Liver (tissue), 9 donors: ENCODE measurements around the gene RAI1. TPM values are rescaled to one million over a fixed set of nuclear protein-coding genes. Genes with fewer than 3 reads are reported as not detected.

Source experiments
- DNase-seq: peaks from one replicate; pipeline ENCODE4 v3.0.0-alpha.2; 2017; ENCODE audit warnings: low spot score
- H3K27ac ChIP-seq, 2 donors: one replicate each; pipeline ENCODE4 v1.7.0; 2013; ENCODE audit warnings: inconsistent platforms in 2 of 2, low read length in 2 of 2, control low read depth in 1 of 2, low read depth in 1 of 2, mild to moderate bottlenecking in 1 of 2
- H3K27me3 ChIP-seq, 4 donors: one replicate each; pipeline versions ENCODE4 v1.6.1 to v1.7.0; 2013; ENCODE audit warnings: low read length in 3 of 4, inconsistent platforms in 1 of 4, mild to moderate bottlenecking in 1 of 4, moderate library complexity in 1 of 4; ENCODE audit not compliant: control insufficient read depth in 4 of 4, insufficient read depth in 4 of 4
- H3K36me3 ChIP-seq, 4 donors: one replicate each; pipeline versions ENCODE4 v1.6.1 to v1.7.0; 2013; ENCODE audit warnings: low read length in 3 of 4, mild to moderate bottlenecking in 3 of 4, low read depth in 1 of 4, moderate library complexity in 1 of 4; ENCODE audit not compliant: control insufficient read depth in 4 of 4, insufficient read depth in 3 of 4
- H3K4me1 ChIP-seq, 4 donors: one replicate each; pipeline versions ENCODE4 v1.6.1 to v1.7.0; 2013; ENCODE audit warnings: low read length in 3 of 4, mild to moderate bottlenecking in 3 of 4, moderate library complexity in 1 of 4; ENCODE audit not compliant: control insufficient read depth in 4 of 4, insufficient read depth in 4 of 4
- H3K4me3 ChIP-seq, 3 donors: one replicate each; pipeline versions ENCODE4 v1.6.1 to v1.7.0; 2013; ENCODE audit warnings: low read length in 3 of 3, control low read depth in 1 of 3, low read depth in 1 of 3, mild to moderate bottlenecking in 1 of 3
- H3K9ac ChIP-seq, 2 donors: one replicate each; pipeline ENCODE4 v1.7.0; 2013; ENCODE audit warnings: low read length in 2 of 2, mild to moderate bottlenecking in 2 of 2, moderate library complexity in 2 of 2, control low read depth in 1 of 2, low read depth in 1 of 2
- H3K9me3 ChIP-seq, 4 donors: one replicate each; pipeline versions ENCODE4 v1.6.1 to v1.7.0; 2013; ENCODE audit warnings: low read length in 3 of 4; ENCODE audit not compliant: control insufficient read depth in 4 of 4
- EGR1 ChIP-seq, 2 donors: IDR thresholded peaks; 2 replicates each; pipeline ENCODE4 v1.6.1; 2016 to 2018; ENCODE audit warnings: antibody characterized with exemption in 2 of 2, low read depth in 2 of 2
- FOXA2 ChIP-seq: IDR thresholded peaks from 2 replicates; pipeline ENCODE4 v1.6.1; 2016; ENCODE audit warnings: antibody characterized with exemption
- GABPA ChIP-seq, 2 donors: IDR thresholded peaks in 1 of 2; conservative IDR thresholded peaks in 1 of 2; 2 replicates each; pipeline ENCODE4 v1.6.1; 2016; ENCODE audit warnings: antibody characterized with exemption in 2 of 2, mild to moderate bottlenecking in 1 of 2, moderate library complexity in 1 of 2
- HNF4A ChIP-seq, 2 donors: conservative IDR thresholded peaks; 2 replicates each; pipeline ENCODE4 v1.6.1; 2016; ENCODE audit warnings: antibody characterized with exemption in 2 of 2, mild to moderate bottlenecking in 2 of 2
- HNF4G ChIP-seq: IDR thresholded peaks from 2 replicates; pipeline ENCODE4 v1.6.1; 2016; ENCODE audit warnings: antibody characterized with exemption
- JUND ChIP-seq, 2 donors: IDR thresholded peaks; 2 replicates each; pipeline ENCODE4 v1.6.1; 2016; ENCODE audit warnings: antibody characterized with exemption in 2 of 2
- RAD21 ChIP-seq, 2 donors: IDR thresholded peaks; 2 replicates each; pipeline ENCODE4 v1.6.1; 2016; ENCODE audit warnings: antibody characterized with exemption in 2 of 2, mild to moderate bottlenecking in 2 of 2
- RXRA ChIP-seq, 2 donors: IDR thresholded peaks; 2 replicates each; pipeline ENCODE4 v1.6.1; 2017 to 2018; ENCODE audit warnings: antibody characterized with exemption in 2 of 2, mild to moderate bottlenecking in 1 of 2
- TAF1 ChIP-seq: conservative IDR thresholded peaks from 2 replicates; pipeline ENCODE4 v1.6.1; 2016; ENCODE audit warnings: antibody characterized with exemption, mild to moderate bottlenecking
- YY1 ChIP-seq: IDR thresholded peaks from 2 replicates; pipeline ENCODE4 v1.6.1; 2016; ENCODE audit warnings: antibody characterized with exemption, mild to moderate bottlenecking
- WGBS: extraction: QIAGEN DNeasy Blood & Tissue Kit; methylation state at CpG from one replicate; pipeline ENCODE4 v1.1.7; 2013; 5-methylcytosine and 5-hydroxymethylcytosine counted together
- polyA plus RNA-seq, 2 donors: library from polyadenylated mRNA; stranded (reverse) in 1 of 2; unstranded in 1 of 2; fragments of 200-250 nt in 1 of 2; fragments of >200 nt in 1 of 2; fragmentation: Nextera tagmentation in 1 of 2; extraction: Ambion mirVana in 1 of 2; gene quantifications; one replicate each; pipeline versions ENCODE4 v1.2.1 to v1.2.3, GENCODE V29; 2013 to 2015
- total RNA-seq, 2 donors: library from RNA; depleted of rRNA; stranded (reverse); fragments of >200 nt; gene quantifications; one replicate each; pipeline ENCODE4 v1.2.3, GENCODE V29; 2014
- TF ChIP-seq, protein P1 (sequence below): IDR thresholded peaks from 2 replicates; pipeline ENCODE4 v1.6.1; 2016; ENCODE audit warnings: antibody characterized with exemption, mild to moderate bottlenecking
- TF ChIP-seq, protein P2 (sequence below): IDR thresholded peaks from 2 replicates; pipeline ENCODE4 v1.6.1; 2016; ENCODE audit warnings: antibody characterized with exemption
- TF ChIP-seq, protein P3 (sequence below): fragments of 150-350 bp; IDR thresholded peaks from 2 replicates; pipeline ENCODE4 v1.5.1; 2017; ENCODE audit warnings: improper control_type of control experiment, low read depth, low read length; ENCODE audit not compliant: missing input control
- donor health status: healthy.
- donor health status: healthy.
- donor health status: healthy.
- donor health status: healthy.
- donor health status: healthy.

Gene RAI1
- total and polyA plus RNA-seq, 4 donors: 0.57 to 7.6 (median 5.3) TPM

DNA sequence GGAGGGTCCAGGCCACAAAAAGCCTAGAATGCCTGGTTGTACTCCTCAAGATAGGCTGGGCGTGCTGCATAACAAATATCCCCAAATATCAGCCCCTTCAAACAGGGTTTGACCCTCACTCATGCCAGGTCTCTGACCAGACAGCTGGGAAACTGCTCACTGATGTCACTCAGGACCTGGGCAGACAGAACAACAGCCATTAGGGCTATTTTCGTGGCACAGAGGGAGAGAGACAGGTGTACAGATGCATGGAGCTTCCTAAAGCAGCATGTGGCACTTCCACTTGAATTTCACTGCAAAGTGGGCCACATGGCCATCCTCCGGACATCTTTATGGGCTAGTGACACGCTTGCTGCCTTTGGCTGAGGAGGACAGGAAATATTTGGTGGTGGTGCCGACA is 82.5 kb downstream of the RAI1 start:
- no peak for TF ChIP-seq GABPA (IDR thresholded peaks at IDR 0.05 in 1 of 2, conservative IDR thresholded peaks at IDR 0.05 in 1 of 2)
- no peak for TF ChIP-seq YY1
- no peak for TF ChIP-seq HNF4G
- no peak for TF ChIP-seq RAD21 (IDR thresholded peaks at IDR 0.05)
- TF ChIP-seq, protein P1, sequence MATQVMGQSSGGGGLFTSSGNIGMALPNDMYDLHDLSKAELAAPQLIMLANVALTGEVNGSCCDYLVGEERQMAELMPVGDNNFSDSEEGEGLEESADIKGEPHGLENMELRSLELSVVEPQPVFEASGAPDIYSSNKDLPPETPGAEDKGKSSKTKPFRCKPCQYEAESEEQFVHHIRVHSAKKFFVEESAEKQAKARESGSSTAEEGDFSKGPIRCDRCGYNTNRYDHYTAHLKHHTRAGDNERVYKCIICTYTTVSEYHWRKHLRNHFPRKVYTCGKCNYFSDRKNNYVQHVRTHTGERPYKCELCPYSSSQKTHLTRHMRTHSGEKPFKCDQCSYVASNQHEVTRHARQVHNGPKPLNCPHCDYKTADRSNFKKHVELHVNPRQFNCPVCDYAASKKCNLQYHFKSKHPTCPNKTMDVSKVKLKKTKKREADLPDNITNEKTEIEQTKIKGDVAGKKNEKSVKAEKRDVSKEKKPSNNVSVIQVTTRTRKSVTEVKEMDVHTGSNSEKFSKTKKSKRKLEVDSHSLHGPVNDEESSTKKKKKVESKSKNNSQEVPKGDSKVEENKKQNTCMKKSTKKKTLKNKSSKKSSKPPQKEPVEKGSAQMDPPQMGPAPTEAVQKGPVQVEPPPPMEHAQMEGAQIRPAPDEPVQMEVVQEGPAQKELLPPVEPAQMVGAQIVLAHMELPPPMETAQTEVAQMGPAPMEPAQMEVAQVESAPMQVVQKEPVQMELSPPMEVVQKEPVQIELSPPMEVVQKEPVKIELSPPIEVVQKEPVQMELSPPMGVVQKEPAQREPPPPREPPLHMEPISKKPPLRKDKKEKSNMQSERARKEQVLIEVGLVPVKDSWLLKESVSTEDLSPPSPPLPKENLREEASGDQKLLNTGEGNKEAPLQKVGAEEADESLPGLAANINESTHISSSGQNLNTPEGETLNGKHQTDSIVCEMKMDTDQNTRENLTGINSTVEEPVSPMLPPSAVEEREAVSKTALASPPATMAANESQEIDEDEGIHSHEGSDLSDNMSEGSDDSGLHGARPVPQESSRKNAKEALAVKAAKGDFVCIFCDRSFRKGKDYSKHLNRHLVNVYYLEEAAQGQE: no peak
- Histone ChIP-seq H3K9me3 (no peaks in the 10 kb centered on the region), H3K36me3 (no peaks in the 10 kb centered on the region), H3K27me3 (no peaks in the 10 kb centered on the region), H3K4me1 (peaks cover 0 to 7% (median 3%) of the 10 kb centered on the region in 4 donors), H3K27ac (no peak overlapping the region), H3K4me3 (no peak overlapping the region), H3K9ac (no peak overlapping the region)
- DNase-seq: no peak
- 86% methylated on average over 5 of the region's 5 CpGs for WGBS

DNA sequence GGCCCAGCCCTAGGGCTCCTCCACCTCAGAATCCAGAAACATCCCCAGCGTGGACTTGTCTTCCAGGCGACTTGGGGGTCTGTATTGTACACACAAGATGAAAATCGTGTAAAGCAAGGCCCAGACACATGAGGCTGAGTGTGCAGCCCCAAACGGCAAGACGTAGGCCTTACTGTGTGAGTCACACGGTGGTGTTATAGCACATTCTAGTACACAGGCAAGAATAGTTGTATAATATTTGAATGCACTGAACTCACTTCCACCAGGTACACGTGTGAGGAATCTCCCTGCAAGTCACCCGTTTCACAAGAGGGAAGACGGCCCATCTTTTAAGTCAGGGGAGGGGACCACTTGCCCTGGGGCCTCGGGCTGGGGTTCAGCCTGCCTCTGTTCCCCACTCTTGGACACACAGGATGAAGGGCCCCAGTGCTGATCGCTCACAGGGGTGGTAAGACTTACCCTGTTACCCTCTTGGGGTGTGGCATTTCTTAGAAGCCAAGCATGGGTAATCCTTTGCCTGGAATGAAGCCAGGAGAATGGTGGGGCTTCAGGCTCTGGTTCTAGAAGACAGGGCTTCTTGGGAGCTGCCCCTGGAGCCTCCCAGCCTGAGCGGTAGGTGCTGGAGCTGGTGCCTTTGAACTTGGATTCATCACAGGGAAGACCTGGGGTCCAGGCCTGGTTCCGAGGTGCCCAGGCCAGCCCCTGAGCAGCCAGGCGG is 84.3 kb downstream of the RAI1 start:
- Histone ChIP-seq H3K4me3 (no peak overlapping the region), H3K27me3 (no peaks in the 10 kb centered on the region), H3K27ac (no peak overlapping the region), H3K9ac (no peak overlapping the region), H3K9me3 (no peaks in the 10 kb centered on the region), H3K36me3 (no peaks in the 10 kb centered on the region), H3K4me1 (peaks cover 0 to 7% (median 3%) of the 10 kb centered on the region in 4 donors)
- 92% methylated on average over 14 of the region's 14 CpGs for WGBS
- no peak for DNase-seq
- no peak for TF ChIP-seq HNF4A (conservative IDR thresholded peaks at IDR 0.05)
- no peak for TF ChIP-seq YY1
- no peak for TF ChIP-seq GABPA (IDR thresholded peaks at IDR 0.05 in 1 of 2, conservative IDR thresholded peaks at IDR 0.05 in 1 of 2)
- TF ChIP-seq, protein P2, sequence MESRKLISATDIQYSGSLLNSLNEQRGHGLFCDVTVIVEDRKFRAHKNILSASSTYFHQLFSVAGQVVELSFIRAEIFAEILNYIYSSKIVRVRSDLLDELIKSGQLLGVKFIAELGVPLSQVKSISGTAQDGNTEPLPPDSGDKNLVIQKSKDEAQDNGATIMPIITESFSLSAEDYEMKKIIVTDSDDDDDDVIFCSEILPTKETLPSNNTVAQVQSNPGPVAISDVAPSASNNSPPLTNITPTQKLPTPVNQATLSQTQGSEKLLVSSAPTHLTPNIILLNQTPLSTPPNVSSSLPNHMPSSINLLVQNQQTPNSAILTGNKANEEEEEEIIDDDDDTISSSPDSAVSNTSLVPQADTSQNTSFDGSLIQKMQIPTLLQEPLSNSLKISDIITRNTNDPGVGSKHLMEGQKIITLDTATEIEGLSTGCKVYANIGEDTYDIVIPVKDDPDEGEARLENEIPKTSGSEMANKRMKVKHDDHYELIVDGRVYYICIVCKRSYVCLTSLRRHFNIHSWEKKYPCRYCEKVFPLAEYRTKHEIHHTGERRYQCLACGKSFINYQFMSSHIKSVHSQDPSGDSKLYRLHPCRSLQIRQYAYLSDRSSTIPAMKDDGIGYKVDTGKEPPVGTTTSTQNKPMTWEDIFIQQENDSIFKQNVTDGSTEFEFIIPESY: no peak
- no peak for TF ChIP-seq RAD21 (IDR thresholded peaks at IDR 0.05)
- no peak for TF ChIP-seq JUND (IDR thresholded peaks at IDR 0.05)
- no peak for TF ChIP-seq FOXA2
- no peak for TF ChIP-seq TAF1
- TF ChIP-seq EGR1 (IDR thresholded peaks at IDR 0.05; ENCODE audit: low read depth in 2 of 2): no peak
- TF ChIP-seq RXRA (IDR thresholded peaks at IDR 0.05): no peak
- TF ChIP-seq, protein P3, sequence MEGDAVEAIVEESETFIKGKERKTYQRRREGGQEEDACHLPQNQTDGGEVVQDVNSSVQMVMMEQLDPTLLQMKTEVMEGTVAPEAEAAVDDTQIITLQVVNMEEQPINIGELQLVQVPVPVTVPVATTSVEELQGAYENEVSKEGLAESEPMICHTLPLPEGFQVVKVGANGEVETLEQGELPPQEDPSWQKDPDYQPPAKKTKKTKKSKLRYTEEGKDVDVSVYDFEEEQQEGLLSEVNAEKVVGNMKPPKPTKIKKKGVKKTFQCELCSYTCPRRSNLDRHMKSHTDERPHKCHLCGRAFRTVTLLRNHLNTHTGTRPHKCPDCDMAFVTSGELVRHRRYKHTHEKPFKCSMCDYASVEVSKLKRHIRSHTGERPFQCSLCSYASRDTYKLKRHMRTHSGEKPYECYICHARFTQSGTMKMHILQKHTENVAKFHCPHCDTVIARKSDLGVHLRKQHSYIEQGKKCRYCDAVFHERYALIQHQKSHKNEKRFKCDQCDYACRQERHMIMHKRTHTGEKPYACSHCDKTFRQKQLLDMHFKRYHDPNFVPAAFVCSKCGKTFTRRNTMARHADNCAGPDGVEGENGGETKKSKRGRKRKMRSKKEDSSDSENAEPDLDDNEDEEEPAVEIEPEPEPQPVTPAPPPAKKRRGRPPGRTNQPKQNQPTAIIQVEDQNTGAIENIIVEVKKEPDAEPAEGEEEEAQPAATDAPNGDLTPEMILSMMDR: no peak
